ENCODE data around the gene LMAN1.

DNA sequence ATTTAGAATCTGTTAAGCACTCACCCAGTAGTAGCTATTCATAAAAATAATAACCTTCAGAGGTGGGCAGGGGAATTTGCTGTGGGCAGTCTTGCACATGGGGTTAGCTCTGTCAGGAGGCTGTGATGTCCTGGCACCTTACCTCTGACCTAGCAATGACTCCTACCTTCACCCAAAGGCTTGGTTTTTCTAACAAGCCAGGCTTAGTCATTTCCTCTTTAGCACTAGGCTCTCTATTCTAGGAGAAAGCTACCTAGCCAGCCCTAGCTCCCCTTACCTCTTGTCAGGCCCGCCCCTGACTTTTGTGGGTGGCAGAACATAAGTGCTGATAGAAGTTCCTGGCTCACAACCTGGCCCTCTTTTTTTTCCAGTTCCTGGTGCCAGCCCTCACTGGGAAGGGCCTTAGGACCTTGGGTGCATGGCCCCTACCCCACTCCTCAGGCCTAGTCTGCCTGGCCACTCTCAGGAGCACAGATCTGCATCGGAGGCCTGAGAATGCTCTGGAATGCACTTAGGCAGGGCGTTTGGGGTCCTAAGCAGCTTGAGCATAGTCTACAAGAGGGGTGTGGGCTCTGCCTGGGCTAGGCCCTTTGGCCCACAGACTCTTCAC, 58.3 kb downstream of the LMAN1 start:
- TF ChIP-seq POLR2A (IDR thresholded peaks at IDR 0.05) = no peak
- TF ChIP-seq, protein P1, sequence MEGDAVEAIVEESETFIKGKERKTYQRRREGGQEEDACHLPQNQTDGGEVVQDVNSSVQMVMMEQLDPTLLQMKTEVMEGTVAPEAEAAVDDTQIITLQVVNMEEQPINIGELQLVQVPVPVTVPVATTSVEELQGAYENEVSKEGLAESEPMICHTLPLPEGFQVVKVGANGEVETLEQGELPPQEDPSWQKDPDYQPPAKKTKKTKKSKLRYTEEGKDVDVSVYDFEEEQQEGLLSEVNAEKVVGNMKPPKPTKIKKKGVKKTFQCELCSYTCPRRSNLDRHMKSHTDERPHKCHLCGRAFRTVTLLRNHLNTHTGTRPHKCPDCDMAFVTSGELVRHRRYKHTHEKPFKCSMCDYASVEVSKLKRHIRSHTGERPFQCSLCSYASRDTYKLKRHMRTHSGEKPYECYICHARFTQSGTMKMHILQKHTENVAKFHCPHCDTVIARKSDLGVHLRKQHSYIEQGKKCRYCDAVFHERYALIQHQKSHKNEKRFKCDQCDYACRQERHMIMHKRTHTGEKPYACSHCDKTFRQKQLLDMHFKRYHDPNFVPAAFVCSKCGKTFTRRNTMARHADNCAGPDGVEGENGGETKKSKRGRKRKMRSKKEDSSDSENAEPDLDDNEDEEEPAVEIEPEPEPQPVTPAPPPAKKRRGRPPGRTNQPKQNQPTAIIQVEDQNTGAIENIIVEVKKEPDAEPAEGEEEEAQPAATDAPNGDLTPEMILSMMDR (IDR thresholded peaks at IDR 0.05) = no peak

All from prostate gland (tissue), 2 donors.